Measurements from ENCODE around the gene ZBTB4.

The ZBTB4 gene

GRCh38 chr17:7508145-7508544 is 28.7 kb upstream of the ZBTB4 start:
- no CpG with 5 or more reads among the region's 11 CpGs for WGBS (ENCODE audit: insufficient coverage, insufficient read length)
- H3K36me3 ChIP-seq (ENCODE audit: control insufficient read depth, insufficient read depth, low read length): peaks cover 55% of the 10 kb centered on the region
- H3K4me1 ChIP-seq (ENCODE audit: control insufficient read depth, insufficient read depth, low read length): no peaks in the 10 kb centered on the region
- H3K27ac ChIP-seq (ENCODE audit: low read length): no peak overlapping the region
- H3K27me3 ChIP-seq (ENCODE audit: control insufficient read depth, insufficient read depth, low read length): no peaks in the 10 kb centered on the region
- H3K4me3 ChIP-seq (ENCODE audit: low read length): no peak overlapping the region
- H3K9me3 ChIP-seq (ENCODE audit: control insufficient read depth, insufficient read depth, low read length): no peaks in the 10 kb centered on the region
- DNase-seq (ENCODE audit: low read depth, low spot score): no peak

- Histone ChIP-seq H3K36me3 (ENCODE audit: control insufficient read depth, insufficient read depth, low read length) (peaks cover 52% of the 10 kb centered on the region), H3K4me3 (ENCODE audit: low read length) (no peak overlapping the region), H3K27me3 (ENCODE audit: control insufficient read depth, insufficient read depth, low read length) (no peaks in the 10 kb centered on the region), H3K4me1 (ENCODE audit: control insufficient read depth, insufficient read depth, low read length) (no peaks in the 10 kb centered on the region), H3K9me3 (ENCODE audit: control insufficient read depth, insufficient read depth, low read length) (no peaks in the 10 kb centered on the region), H3K27ac (ENCODE audit: low read length) (no peak overlapping the region)
- DNase-seq (ENCODE audit: low read depth, low spot score): no peak
- WGBS (ENCODE audit: insufficient coverage, insufficient read length): no CpG with 5 or more reads among the region's 8 CpGs
Observed at GRCh38 chr17:7503521-7503920, 24.1 kb upstream of the ZBTB4 start.

GRCh38 chr17:7502987-7503386 is 23.6 kb upstream of the ZBTB4 start:
- H3K27me3 ChIP-seq (ENCODE audit: control insufficient read depth, insufficient read depth, low read length): no peaks in the 10 kb centered on the region

GRCh38 chr17:7502171-7502847 is 22.9 kb upstream of the ZBTB4 start:
- H3K27ac ChIP-seq (ENCODE audit: low read length): no peak overlapping the region
- no peaks in the 10 kb centered on the region for H3K9me3 ChIP-seq (ENCODE audit: control insufficient read depth, insufficient read depth, low read length)
- no peak overlapping the region for H3K4me3 ChIP-seq (ENCODE audit: low read length)
- WGBS (ENCODE audit: insufficient coverage, insufficient read length): no CpG with 5 or more reads among the region's 20 CpGs
- H3K4me1 ChIP-seq (ENCODE audit: control insufficient read depth, insufficient read depth, low read length): no peaks in the 10 kb centered on the region
- H3K36me3 ChIP-seq (ENCODE audit: control insufficient read depth, insufficient read depth, low read length): peaks cover 58% of the 10 kb centered on the region
- H3K27me3 ChIP-seq (ENCODE audit: control insufficient read depth, insufficient read depth, low read length): no peaks in the 10 kb centered on the region
- DNase-seq (ENCODE audit: low read depth, low spot score): no peak

More at GRCh38 chr17:7502987-7503386, 23.6 kb upstream of the ZBTB4 start:
- Histone ChIP-seq H3K4me3 (ENCODE audit: low read length) (no peak overlapping the region), H3K4me1 (ENCODE audit: control insufficient read depth, insufficient read depth, low read length) (no peaks in the 10 kb centered on the region), H3K36me3 (ENCODE audit: control insufficient read depth, insufficient read depth, low read length) (peaks cover 52% of the 10 kb centered on the region), H3K27ac (ENCODE audit: low read length) (no peak overlapping the region), H3K9me3 (ENCODE audit: control insufficient read depth, insufficient read depth, low read length) (no peaks in the 10 kb centered on the region)
- no peak for DNase-seq (ENCODE audit: low read depth, low spot score)
- no CpG with 5 or more reads among the region's 14 CpGs for WGBS (ENCODE audit: insufficient coverage, insufficient read length)

GRCh38 chr17:7501729-7502128 is 22.3 kb upstream of the ZBTB4 start:
- DNase-seq (ENCODE audit: low read depth, low spot score): no peak
- no peak overlapping the region for H3K27ac ChIP-seq (ENCODE audit: low read length)
- no peaks in the 10 kb centered on the region for H3K27me3 ChIP-seq (ENCODE audit: control insufficient read depth, insufficient read depth, low read length)
- H3K4me3 ChIP-seq (ENCODE audit: low read length): no peak overlapping the region
- no peaks in the 10 kb centered on the region for H3K4me1 ChIP-seq (ENCODE audit: control insufficient read depth, insufficient read depth, low read length)
- H3K9me3 ChIP-seq (ENCODE audit: control insufficient read depth, insufficient read depth, low read length): no peaks in the 10 kb centered on the region
- H3K36me3 ChIP-seq (ENCODE audit: control insufficient read depth, insufficient read depth, low read length): peaks cover 63% of the 10 kb centered on the region
- 100% methylated on average over 2 of the region's 14 CpGs for WGBS (ENCODE audit: insufficient coverage, insufficient read length)

- DNase-seq (ENCODE audit: low read depth, low spot score): no peak
- no peaks in the 10 kb centered on the region for H3K9me3 ChIP-seq (ENCODE audit: control insufficient read depth, insufficient read depth, low read length)
- WGBS (ENCODE audit: insufficient coverage, insufficient read length): no CpG with 5 or more reads among the region's 11 CpGs
- peaks cover 62% of the 10 kb centered on the region for H3K36me3 ChIP-seq (ENCODE audit: control insufficient read depth, insufficient read depth, low read length)
- no peaks in the 10 kb centered on the region for H3K4me1 ChIP-seq (ENCODE audit: control insufficient read depth, insufficient read depth, low read length)
- no peak overlapping the region for H3K4me3 ChIP-seq (ENCODE audit: low read length)
- no peak overlapping the region for H3K27ac ChIP-seq (ENCODE audit: low read length)
- H3K27me3 ChIP-seq (ENCODE audit: control insufficient read depth, insufficient read depth, low read length): no peaks in the 10 kb centered on the region
Observed at GRCh38 chr17:7499161-7499560, 19.7 kb upstream of the ZBTB4 start.

- Histone ChIP-seq H3K4me3 (ENCODE audit: low read length) (no peak overlapping the region), H3K4me1 (ENCODE audit: control insufficient read depth, insufficient read depth, low read length) (no peaks in the 10 kb centered on the region), H3K27ac (ENCODE audit: low read length) (no peak overlapping the region), H3K36me3 (ENCODE audit: control insufficient read depth, insufficient read depth, low read length) (peaks cover 49% of the 10 kb centered on the region), H3K9me3 (ENCODE audit: control insufficient read depth, insufficient read depth, low read length) (no peaks in the 10 kb centered on the region), H3K27me3 (ENCODE audit: control insufficient read depth, insufficient read depth, low read length) (no peaks in the 10 kb centered on the region)
- DNase-seq (ENCODE audit: low read depth, low spot score): no peak
- WGBS (ENCODE audit: insufficient coverage, insufficient read length): no CpG with 5 or more reads among the region's 14 CpGs
Observed at GRCh38 chr17:7497636-7498035, 18.2 kb upstream of the ZBTB4 start.

GRCh38 chr17:7497228-7497627 is 17.8 kb upstream of the ZBTB4 start:
- no peak for DNase-seq (ENCODE audit: low read depth, low spot score)
- H3K4me3 ChIP-seq (ENCODE audit: low read length): no peak overlapping the region
- no peaks in the 10 kb centered on the region for H3K9me3 ChIP-seq (ENCODE audit: control insufficient read depth, insufficient read depth, low read length)
- no peaks in the 10 kb centered on the region for H3K4me1 ChIP-seq (ENCODE audit: control insufficient read depth, insufficient read depth, low read length)
- H3K36me3 ChIP-seq (ENCODE audit: control insufficient read depth, insufficient read depth, low read length): peaks cover 45% of the 10 kb centered on the region
- no peaks in the 10 kb centered on the region for H3K27me3 ChIP-seq (ENCODE audit: control insufficient read depth, insufficient read depth, low read length)
- H3K27ac ChIP-seq (ENCODE audit: low read length): no peak overlapping the region
- WGBS (ENCODE audit: insufficient coverage, insufficient read length): no CpG with 5 or more reads among the region's 10 CpGs

- DNase-seq (ENCODE audit: low read depth, low spot score): no peak
- Histone ChIP-seq H3K4me1 (ENCODE audit: control insufficient read depth, insufficient read depth, low read length) (no peaks in the 10 kb centered on the region), H3K9me3 (ENCODE audit: control insufficient read depth, insufficient read depth, low read length) (no peaks in the 10 kb centered on the region), H3K27me3 (ENCODE audit: control insufficient read depth, insufficient read depth, low read length) (no peaks in the 10 kb centered on the region), H3K4me3 (ENCODE audit: low read length) (no peak overlapping the region), H3K27ac (ENCODE audit: low read length) (no peak overlapping the region), H3K36me3 (ENCODE audit: control insufficient read depth, insufficient read depth, low read length) (peaks cover 40% of the 10 kb centered on the region)
- no CpG with 5 or more reads among the region's 20 CpGs for WGBS (ENCODE audit: insufficient coverage, insufficient read length)
Observed at GRCh38 chr17:7496470-7497183, 17.2 kb upstream of the ZBTB4 start.

- WGBS (ENCODE audit: insufficient coverage, insufficient read length): no CpG with 5 or more reads among the region's 12 CpGs
- H3K36me3 ChIP-seq (ENCODE audit: control insufficient read depth, insufficient read depth, low read length): peaks cover 33% of the 10 kb centered on the region
- no peak overlapping the region for H3K27ac ChIP-seq (ENCODE audit: low read length)
Observed at GRCh38 chr17:7495906-7496434, 16.5 kb upstream of the ZBTB4 start.

More at GRCh38 chr17:7495906-7496434, 16.5 kb upstream of the ZBTB4 start:
- no peaks in the 10 kb centered on the region for H3K4me1 ChIP-seq (ENCODE audit: control insufficient read depth, insufficient read depth, low read length)
- no peak overlapping the region for H3K4me3 ChIP-seq (ENCODE audit: low read length)
- no peaks in the 10 kb centered on the region for H3K9me3 ChIP-seq (ENCODE audit: control insufficient read depth, insufficient read depth, low read length)
- DNase-seq (ENCODE audit: low read depth, low spot score): no peak
- no peaks in the 10 kb centered on the region for H3K27me3 ChIP-seq (ENCODE audit: control insufficient read depth, insufficient read depth, low read length)
